Erythroblast (primary cell): ENCODE measurements around the gene CIROP.

Source experiments
- GATA1 ChIP-seq: IDR thresholded peaks from 2 replicates; pipeline ENCODE4 v1.6.1; 2011; ENCODE audit warnings: low read depth, mild to moderate bottlenecking, control low read depth, low read length, moderate library complexity
- POLR2A ChIP-seq: IDR thresholded peaks from 2 replicates; pipeline ENCODE4 v1.6.1; 2011; ENCODE audit warnings: mild to moderate bottlenecking, low read length

DNA sequence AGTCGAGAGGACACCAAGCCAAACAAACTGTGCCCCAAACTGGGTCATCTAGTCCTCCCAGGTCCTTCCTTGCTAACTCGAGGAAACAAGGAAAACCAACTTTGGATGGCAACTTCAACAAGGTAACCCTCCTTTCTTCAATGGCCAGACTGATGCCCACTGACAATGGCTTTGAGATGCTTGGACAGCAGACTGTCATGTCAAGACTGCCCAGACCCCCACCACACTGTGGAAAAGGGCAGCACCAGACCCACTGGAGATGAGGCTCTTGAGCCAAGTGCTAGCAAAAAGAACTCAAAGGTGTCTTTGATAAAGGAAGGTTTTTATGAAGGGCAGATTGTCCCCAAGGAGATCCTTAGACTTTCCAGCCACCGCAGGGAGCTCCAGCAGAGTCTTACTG, 38.4 kb downstream of the CIROP start:
- TF ChIP-seq POLR2A (no peak), GATA1 (no peak)
